H1 (cell line): ENCODE measurements around the gene SEPTIN5. TPM values are rescaled to one million over a fixed set of nuclear protein-coding genes. Genes with fewer than 3 reads are reported as not detected.

Source experiments
- CHD7 ChIP-seq: fragments of 300-600 bp; sonication (generic); IDR thresholded peaks from 2 replicates; pipeline ENCODE4 v1.7.1; 2012; ENCODE audit warnings: low read length, moderate library complexity, mild to moderate bottlenecking, inconsistent platforms; ENCODE audit not compliant: insufficient replicate concordance
- FOSL1 ChIP-seq: IDR thresholded peaks from 2 replicates; pipeline ENCODE4 v1.6.1; 2011; ENCODE audit warnings: mild to moderate bottlenecking, low read depth, low read length, moderate library complexity; ENCODE audit not compliant: insufficient read depth
- GTF2F1 ChIP-seq: IDR thresholded peaks from 2 replicates; pipeline ENCODE4 v1.6.1; 2012; ENCODE audit warnings: low read depth, low read length, improper control_type of control experiment, borderline replicate concordance
- KDM5A ChIP-seq: fragments of 200-600 bp; IDR thresholded peaks from 2 replicates; pipeline ENCODE4 v1.7.1; 2012; ENCODE audit warnings: mild to moderate bottlenecking, low read length, inconsistent platforms, mixed read lengths
- RNF2 ChIP-seq: fragments of 200-900, 300-1000 bp; sonication (generic); IDR thresholded peaks from 2 replicates; pipeline ENCODE4 v1.7.1; 2016; ENCODE audit warnings: borderline replicate concordance, low read depth, mild to moderate bottlenecking, antibody characterized with exemption, low read length; ENCODE audit not compliant: poor library complexity, severe bottlenecking; ENCODE audit errors: missing control alignments
- SP1 ChIP-seq: IDR thresholded peaks from 2 replicates; pipeline ENCODE4 v1.6.1; 2011; ENCODE audit warnings: low read depth, low read length
- TAF1 ChIP-seq: IDR thresholded peaks from 2 replicates; pipeline ENCODE4 v1.6.1; 2011; ENCODE audit warnings: mild to moderate bottlenecking, low read depth, low read length
- ZNF274 ChIP-seq: IDR thresholded peaks from 2 replicates; pipeline ENCODE4 v1.7.0; 2012; ENCODE audit warnings: low read length, borderline replicate concordance; ENCODE audit errors: extremely low read depth
- polyA plus RNA-seq, 7 experiments: library from polyadenylated mRNA; depleted of rRNA in 3 of 7; stranded (reverse) in 5 of 7; unstranded in 2 of 7; fragments of >200 nt in 5 of 7; fragments of 200-250 nt in 2 of 7; gene quantifications; 1 replicate in 5 of 7; 2 replicates in 1 of 7; 4 replicates in 1 of 7; pipeline versions ENCODE4 v1.2.1 to v1.2.3, GENCODE V29; 2011 to 2013; ENCODE audit warnings: missing spikeins in 2 of 7, mixed read lengths in 2 of 7
- total RNA-seq: library from RNA; stranded (reverse); fragmentation: NEBNext Ultra II Directional; extraction: Animal tissue kit (Norgen Biotek cat#: 25700); gene quantifications from 2 replicates; pipeline ENCODE4 v1.2.1, GENCODE V29; 2021

SEPTIN5 gene
- total and polyA plus RNA-seq, 2 of the 8 experiments (the other 6 are each of a cell fraction or from before 2014, with no cell fraction given), result 6.0 to 8.6 TPM

GRCh38 chr22:19724927-19725661, 10.8 kb downstream of the SEPTIN5 start (continued):
- TF ChIP-seq CHD7, result no peak
- no peak for TF ChIP-seq KDM5A
- TF ChIP-seq GTF2F1, result no peak
- no peak for TF ChIP-seq TAF1
- TF ChIP-seq SP1, result no peak
- TF ChIP-seq FOSL1, result no peak
- no peak for TF ChIP-seq RNF2
- no peak for TF ChIP-seq ZNF274
